AG04450 (cell line): ENCODE data around the gene ADAMTS19. TPM values are rescaled to one million over a fixed set of nuclear protein-coding genes. Genes with fewer than 3 reads are reported as not detected.
"Not testable (repeated sequence)": the region's sequence is repeated elsewhere in the genome, so short reads cannot be mapped to it uniquely, and the experiment has no call there.

Source experiments
- CTCF ChIA-PET: fragments of 300-600, 350-600 bp; formaldehyde crosslinking; extraction: SDS; loops from one replicate; lab custom pipeline; 2022; ENCODE audit warnings: antibody characterized with exemption, inconsistent platforms; lab: Charles Lee
- POLR2A ChIA-PET: fragments of 350-600 bp; formaldehyde crosslinking; extraction: SDS; loops from one replicate; lab custom pipeline; 2021; ENCODE audit warnings: antibody characterized with exemption, inconsistent platforms; lab: Yijun Ruan, JAX
- DNase-seq: peaks from one replicate; pipeline ENCODE4 v3.0.0-alpha.2; 2011; ENCODE audit warnings: low read depth, low spot score
- H3K27ac ChIP-seq: one replicate; pipeline ENCODE4 v1.5.1; 2012; ENCODE audit warnings: low read depth, low read length, control low read depth
- H3K27me3 ChIP-seq: one replicate; pipeline ENCODE4 v1.6.0; 2012; ENCODE audit warnings: low read length; ENCODE audit not compliant: control insufficient read depth, insufficient read depth
- H3K4me3 ChIP-seq: 2 replicates; pipeline ENCODE4 v1.5.1; 2011; ENCODE audit warnings: mild to moderate bottlenecking, low read depth, low read length, control low read depth
- H3K9me3 ChIP-seq: 2 replicates; pipeline ENCODE4 v1.5.1; 2012; ENCODE audit warnings: low read length; ENCODE audit not compliant: control insufficient read depth, insufficient read depth
- polyA plus RNA-seq: library from polyadenylated mRNA; depleted of rRNA; stranded (reverse); fragments of >200 nt; gene quantifications from 2 replicates; pipeline ENCODE4 v1.2.3, GENCODE V29; 2011
- TF ChIP-seq, protein P1 (sequence below): IDR thresholded peaks from 2 replicates; pipeline ENCODE4 v1.5.1; 2011; ENCODE audit warnings: low read depth, low read length, control low read depth, inconsistent platforms

ADAMTS19 gene
- polyA plus RNA-seq, 1 experiment: 0.02 TPM

DNA sequence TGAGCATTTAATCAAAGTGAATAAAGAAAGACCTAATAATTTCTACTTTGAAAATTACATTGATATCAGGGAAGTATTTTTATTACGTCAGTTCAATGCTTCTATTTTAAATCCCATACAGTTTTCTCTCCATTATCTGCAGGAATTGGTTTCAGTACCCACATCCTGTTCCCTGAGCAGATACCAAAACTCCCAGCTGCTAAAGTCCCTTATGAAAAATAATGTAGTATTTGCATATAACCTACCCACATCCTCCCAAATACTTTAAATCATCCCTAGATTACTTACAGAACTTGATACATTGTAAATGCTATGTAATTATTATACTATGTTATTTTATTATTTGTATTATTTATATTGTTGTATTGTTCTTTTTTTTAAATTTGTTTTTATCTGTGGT lies 162.4 kb downstream of the ADAMTS19 start:
- Histone ChIP-seq H3K27ac (no peak overlapping the region), H3K27me3 (no peaks in the 10 kb centered on the region), H3K9me3 (no peaks in the 10 kb centered on the region), H3K4me3 (no peak overlapping the region)
- DNase-seq: no peak
- ChIA-PET CTCF (no interaction called here), POLR2A (no interaction called here)
- TF ChIP-seq, protein P1, sequence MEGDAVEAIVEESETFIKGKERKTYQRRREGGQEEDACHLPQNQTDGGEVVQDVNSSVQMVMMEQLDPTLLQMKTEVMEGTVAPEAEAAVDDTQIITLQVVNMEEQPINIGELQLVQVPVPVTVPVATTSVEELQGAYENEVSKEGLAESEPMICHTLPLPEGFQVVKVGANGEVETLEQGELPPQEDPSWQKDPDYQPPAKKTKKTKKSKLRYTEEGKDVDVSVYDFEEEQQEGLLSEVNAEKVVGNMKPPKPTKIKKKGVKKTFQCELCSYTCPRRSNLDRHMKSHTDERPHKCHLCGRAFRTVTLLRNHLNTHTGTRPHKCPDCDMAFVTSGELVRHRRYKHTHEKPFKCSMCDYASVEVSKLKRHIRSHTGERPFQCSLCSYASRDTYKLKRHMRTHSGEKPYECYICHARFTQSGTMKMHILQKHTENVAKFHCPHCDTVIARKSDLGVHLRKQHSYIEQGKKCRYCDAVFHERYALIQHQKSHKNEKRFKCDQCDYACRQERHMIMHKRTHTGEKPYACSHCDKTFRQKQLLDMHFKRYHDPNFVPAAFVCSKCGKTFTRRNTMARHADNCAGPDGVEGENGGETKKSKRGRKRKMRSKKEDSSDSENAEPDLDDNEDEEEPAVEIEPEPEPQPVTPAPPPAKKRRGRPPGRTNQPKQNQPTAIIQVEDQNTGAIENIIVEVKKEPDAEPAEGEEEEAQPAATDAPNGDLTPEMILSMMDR: no peak

DNA sequence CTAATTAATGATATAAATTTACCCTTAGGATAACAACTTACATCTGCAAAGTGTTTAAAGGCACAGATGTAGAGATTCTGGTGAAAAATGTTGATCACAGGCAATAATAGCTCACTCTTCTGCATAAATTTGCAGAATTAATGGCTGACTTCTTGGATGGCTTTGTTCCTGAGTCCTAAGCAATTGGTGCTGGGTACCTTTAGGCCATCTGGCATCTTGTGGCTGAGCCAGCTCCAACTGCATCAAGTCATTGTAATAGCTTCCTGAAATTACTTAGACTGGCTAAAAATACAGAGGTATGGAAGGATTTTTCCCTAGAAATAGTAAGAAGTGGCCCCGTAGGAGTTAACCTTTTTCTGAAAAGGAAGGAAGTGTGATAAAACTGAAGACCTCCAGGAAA lies 169.5 kb downstream of the ADAMTS19 start:
- ChIA-PET POLR2A (no interaction called here), CTCF (no interaction called here)
- TF ChIP-seq, protein P1: no peak

DNA sequence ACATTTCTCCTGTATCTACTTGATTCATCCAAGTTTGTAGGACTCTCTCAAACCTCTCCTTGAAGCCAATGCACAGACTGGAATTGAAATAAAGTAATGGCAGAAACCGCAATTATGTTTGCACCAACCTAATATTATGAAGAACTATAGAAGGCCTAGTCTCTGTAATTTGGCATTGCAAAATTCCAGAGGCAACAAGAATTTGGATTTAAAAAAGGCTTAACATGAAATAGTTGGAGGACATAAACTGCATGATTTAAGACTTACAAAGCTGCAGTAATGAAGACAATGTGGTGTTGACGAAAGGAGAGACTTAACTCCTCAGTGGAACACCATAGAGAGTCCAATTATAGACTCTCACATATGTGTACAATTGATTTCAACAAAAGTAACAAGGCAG lies 170.0 kb downstream of the ADAMTS19 start:
- ChIA-PET CTCF (no interaction called here), POLR2A (no interaction called here)
- Histone ChIP-seq H3K4me3 (no peak overlapping the region), H3K27ac (no peak overlapping the region), H3K9me3 (no peaks in the 10 kb centered on the region), H3K27me3 (no peaks in the 10 kb centered on the region)
- no peak for DNase-seq
- TF ChIP-seq, protein P1: no peak

More for the DNA sequence above, 169.5 kb downstream of the ADAMTS19 start:
- Histone ChIP-seq H3K27me3 (no peaks in the 10 kb centered on the region), H3K27ac (no peak overlapping the region), H3K4me3 (no peak overlapping the region), H3K9me3 (no peaks in the 10 kb centered on the region)
- no peak for DNase-seq

DNA sequence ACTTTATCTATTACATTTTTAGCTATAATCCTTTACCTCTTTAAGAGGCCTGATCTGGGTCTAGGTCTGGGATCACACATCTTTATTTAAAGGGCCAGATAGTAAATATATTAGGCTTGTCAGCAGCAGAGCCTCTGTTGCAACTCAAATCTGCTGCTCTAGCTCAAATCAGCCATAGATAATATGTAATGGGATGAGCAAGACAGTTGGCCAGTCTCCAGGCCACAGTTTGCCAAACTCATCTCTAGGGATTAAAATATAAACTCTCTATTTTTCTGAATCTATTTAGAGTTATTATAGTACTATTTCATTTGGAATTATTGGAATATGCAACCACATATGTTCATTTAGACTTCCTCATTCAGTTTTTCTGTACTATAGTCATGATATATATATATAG lies 171.9 kb downstream of the ADAMTS19 start:
- no peak for DNase-seq
- Histone ChIP-seq H3K4me3 (no peak overlapping the region), H3K27ac (no peak overlapping the region), H3K9me3 (no peaks in the 10 kb centered on the region), H3K27me3 (no peaks in the 10 kb centered on the region)
- ChIA-PET POLR2A (no interaction called here), CTCF (no interaction called here)
- TF ChIP-seq, protein P1: no peak

DNA sequence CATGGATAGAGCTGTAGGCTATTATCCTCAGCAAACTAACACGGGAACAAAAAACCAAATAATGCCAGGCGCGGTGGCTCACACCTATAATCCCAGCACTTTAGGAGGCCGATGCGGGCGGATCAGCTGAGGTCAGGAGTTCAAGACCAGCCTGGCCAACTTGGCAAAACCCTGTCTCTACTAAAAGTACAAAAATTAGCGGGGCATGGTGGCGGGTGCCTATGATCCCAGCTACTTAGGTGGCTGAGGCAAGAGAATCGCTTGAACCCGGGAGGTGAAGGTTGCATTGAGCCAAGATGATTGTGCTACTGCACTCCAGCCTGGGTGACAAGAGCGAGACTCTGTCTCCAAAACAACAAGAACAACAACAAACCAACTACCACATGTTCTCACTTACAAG lies 177.4 kb downstream of the ADAMTS19 start:
- DNase-seq, H3K9me3 ChIP-seq, H3K4me3 ChIP-seq, POLR2A ChIA-PET, H3K27me3 ChIP-seq, H3K27ac ChIP-seq, CTCF ChIA-PET: not testable (repeated sequence)

DNA sequence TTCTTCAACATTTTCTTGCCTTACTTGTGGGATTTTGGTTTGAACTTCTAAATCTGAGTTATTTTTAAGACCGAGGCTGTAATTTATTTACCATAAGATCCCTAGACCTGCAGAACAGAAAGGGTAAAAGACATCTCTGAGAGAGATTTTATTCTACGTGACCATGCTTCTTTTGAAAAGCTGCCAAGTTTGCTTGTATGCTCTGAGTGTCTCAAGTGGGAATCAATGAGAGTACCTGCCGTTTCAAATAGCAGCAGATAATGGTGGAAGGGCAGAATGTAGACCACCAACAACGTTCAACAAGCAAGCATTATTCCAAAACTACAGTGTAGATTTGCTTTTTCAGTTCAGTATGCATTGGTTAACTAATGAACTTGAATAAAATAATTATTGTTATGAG lies 179.2 kb downstream of the ADAMTS19 start:
- ChIA-PET CTCF (no interaction called here), POLR2A (no interaction called here)
- TF ChIP-seq, protein P1: no peak
- Histone ChIP-seq H3K27ac (no peak overlapping the region), H3K4me3 (no peak overlapping the region), H3K27me3 (no peaks in the 10 kb centered on the region), H3K9me3 (no peaks in the 10 kb centered on the region)
- DNase-seq: no peak
